GM13977 (cell line): Measurements from ENCODE around the gene SLC7A14.
A peak's percentile ranks its signal among the peaks of the same experiment; 100 is the strongest.

Experiments
- DNase-seq: peaks from one replicate; pipeline ENCODE4 v3.0.0; 2012; ENCODE audit warnings: low spot score
- in situ Hi-C: fragments of 300-500 bp; cut with MboI; formaldehyde crosslinking; loops from one replicate; pipeline ENCODE4 v1.12.0; 2022; ENCODE audit warnings: low sequenced_read_pairs, low pct_unique_long_range_greater_than_20kb, mixed read lengths, inconsistent platforms; ENCODE audit not compliant: unreplicated experiment
- TF ChIP-seq, protein P1 (sequence below): IDR thresholded peaks from 2 replicates; pipeline ENCODE4 v1.5.1; 2012; ENCODE audit warnings: mild to moderate bottlenecking, control low read depth; ENCODE audit not compliant: insufficient read depth; ENCODE audit errors: extremely low read depth, missing control alignments

Gene SLC7A14

DNA sequence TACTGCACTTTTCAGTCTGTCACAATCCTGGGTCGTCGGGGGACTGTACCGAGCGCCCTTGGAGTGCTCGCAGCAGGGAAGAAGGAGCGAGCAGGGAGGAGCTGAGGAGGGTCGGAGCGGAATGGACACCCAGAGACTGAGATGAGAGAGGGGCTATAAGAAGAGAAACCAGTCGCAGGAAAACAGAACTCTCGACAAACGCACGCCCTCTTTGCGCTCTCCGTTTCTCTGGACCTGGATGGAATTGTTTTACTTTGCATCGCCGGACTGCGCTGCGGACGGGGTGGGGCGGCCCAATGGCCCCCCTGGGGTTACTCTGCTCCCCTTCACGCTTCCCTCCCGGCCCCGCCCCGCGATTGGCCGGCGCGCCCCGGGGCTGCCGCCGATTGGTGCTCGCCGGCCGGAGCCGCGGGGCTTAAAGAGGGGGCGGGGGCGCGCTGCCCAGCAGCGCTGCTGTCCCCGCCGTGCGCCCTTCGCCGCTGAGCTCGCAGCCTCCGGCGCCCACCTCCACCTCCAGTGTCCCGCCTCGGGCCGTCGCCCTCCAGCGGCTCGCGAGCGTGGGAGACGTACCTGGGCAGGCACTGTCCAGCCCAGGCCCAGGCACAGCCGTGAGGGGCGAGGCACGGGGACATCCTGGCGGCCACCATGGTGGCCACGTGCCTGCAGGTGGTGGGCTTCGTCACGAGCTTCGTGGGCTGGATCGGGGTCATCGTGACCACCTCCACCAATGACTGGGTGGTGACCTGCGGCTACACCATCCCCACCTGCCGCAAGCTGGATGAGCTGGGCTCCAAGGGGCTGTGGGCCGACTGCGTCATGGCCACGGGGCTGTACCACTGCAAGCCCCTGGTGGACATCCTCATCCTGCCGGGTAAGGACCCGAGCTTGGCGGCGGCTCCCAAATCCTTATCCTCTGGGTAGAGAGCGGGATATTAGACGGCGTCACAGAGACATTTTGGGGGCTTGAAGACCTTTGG, 167.2 kb downstream of the SLC7A14 start, which contains the start of gene CLDN11:
Gene CLDN11, plus strand, starts transcription at position 447 of the 977 bp plus-strand sequence. Its CDS starts 199 bp downstream, at position 646.
- TF ChIP-seq, protein P1, sequence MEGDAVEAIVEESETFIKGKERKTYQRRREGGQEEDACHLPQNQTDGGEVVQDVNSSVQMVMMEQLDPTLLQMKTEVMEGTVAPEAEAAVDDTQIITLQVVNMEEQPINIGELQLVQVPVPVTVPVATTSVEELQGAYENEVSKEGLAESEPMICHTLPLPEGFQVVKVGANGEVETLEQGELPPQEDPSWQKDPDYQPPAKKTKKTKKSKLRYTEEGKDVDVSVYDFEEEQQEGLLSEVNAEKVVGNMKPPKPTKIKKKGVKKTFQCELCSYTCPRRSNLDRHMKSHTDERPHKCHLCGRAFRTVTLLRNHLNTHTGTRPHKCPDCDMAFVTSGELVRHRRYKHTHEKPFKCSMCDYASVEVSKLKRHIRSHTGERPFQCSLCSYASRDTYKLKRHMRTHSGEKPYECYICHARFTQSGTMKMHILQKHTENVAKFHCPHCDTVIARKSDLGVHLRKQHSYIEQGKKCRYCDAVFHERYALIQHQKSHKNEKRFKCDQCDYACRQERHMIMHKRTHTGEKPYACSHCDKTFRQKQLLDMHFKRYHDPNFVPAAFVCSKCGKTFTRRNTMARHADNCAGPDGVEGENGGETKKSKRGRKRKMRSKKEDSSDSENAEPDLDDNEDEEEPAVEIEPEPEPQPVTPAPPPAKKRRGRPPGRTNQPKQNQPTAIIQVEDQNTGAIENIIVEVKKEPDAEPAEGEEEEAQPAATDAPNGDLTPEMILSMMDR: no peak
- DNase-seq: peak; percentile 54

DNA sequence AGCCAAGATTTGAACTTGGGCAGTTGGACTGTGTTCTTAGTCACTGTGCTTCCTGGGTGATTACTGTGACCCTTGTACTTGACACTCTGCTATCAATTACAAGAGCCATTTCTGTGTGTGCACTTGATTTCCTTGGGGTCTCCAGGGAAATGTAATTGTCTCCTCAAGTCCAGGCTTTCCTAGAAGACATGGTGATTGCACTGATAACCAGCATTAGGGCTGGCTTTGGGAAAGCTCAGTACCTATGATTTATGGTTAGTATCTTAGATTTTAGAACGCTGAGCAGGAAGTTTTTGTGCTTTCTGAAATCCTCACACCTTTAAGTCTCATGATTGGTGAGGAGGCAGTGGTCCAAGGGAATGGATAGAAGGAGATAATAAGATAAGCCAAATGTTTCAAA, 168.8 kb downstream of the SLC7A14 start:
- in situ Hi-C loops: loop anchor here (10.0 to 25.0 kb wide), 3 partner anchors 105 to 398 kb away; no protein-coding TSS in a partner anchor
- TF ChIP-seq, protein P1: no peak
- DNase-seq: no peak

More for the DNA sequence above, 167.2 kb downstream of the SLC7A14 start, which contains the start of gene CLDN11:
- in situ Hi-C loops: loop anchor here (10.0 to 25.0 kb wide), 3 partner anchors 106 to 396 kb away; no protein-coding TSS in a partner anchor

DNA sequence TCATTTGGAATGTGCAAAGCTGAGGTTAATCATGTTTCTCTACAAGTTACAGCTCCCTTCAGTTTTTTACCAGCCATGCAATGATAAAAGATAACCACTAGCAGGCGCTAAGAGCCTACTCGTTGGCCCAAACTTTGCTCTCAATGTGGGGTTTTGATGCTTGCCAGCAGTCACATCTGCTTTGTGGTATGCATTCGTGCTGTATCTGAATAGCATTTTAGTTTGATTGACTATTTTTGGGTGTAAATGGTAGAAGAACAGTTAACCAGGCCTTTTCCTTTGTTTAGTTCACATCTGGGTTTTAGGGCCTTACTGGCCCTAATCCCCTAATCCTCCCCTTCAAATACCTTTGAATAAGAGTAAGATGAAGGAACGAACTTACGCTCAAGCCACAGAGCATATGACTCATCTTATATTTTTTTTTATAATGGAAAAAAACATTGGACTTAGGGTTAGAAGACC, 171.6 kb downstream of the SLC7A14 start:
- in situ Hi-C loops: loop anchor here (10.0 to 25.0 kb wide), 3 partner anchors 102 to 401 kb away; no protein-coding TSS in a partner anchor
- DNase-seq: peak; percentile 71
- TF ChIP-seq, protein P1: peak; percentile 88

DNA sequence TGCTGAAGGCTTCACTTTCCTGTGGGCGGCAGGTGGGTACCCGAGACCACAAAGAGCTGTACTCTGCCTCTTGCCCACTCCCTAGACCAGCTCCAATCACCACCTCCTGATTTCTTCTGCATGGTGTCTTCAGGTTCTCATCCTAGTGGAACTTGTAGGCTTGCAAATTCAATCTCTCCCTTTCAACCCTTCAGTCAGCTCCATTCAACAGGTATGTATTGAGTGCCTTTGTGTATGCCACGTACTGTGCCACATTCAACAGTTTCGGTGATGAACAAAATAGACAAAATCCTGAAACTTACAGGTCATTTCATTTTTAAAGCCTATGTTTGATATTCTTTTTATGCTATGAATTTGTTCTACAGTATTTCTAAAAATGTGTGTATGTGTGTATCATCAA, 172.6 kb downstream of the SLC7A14 start:
- no peak for DNase-seq
- TF ChIP-seq, protein P1: no peak
- in situ Hi-C loops: loop anchor here (10.0 to 25.0 kb wide), 3 partner anchors 101 to 402 kb away; no protein-coding TSS in a partner anchor

DNA sequence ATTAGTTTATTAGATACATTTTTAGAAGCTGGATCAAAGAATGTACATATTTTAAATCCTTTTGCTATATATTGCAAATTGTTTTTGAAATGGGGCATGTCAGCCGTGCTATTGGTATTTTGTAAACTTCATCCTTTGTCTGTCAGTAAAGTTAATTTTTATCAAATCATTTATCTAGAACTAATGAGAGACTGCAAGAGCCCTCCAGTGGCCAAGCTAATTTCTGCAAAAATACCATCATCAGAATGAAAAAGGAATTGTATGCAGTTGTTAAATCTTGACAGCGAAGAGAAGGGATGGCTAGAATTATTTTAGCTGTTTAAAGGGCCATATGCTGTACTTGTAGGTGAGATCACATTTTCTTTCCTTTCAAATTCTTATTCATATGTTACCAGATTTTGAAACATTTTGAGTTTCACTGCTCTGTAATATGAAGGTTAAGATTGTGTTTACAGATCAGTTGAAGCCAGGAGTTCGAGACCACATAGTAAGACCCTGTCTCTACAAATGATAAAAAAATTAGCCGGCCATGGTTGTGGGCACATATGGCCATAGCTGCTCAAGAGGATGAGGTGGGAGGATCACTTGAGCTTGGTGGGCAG, 175.3 kb downstream of the SLC7A14 start:
- TF ChIP-seq, protein P1: peak; percentile 60
- in situ Hi-C loops: loop anchor here (10.0 to 25.0 kb wide), 3 partner anchors 98 to 404 kb away; no protein-coding TSS in a partner anchor
- DNase-seq: no peak
